CD1c-positive myeloid dendritic cell (primary cell): ENCODE data around the gene WDR90.

ENCODE experiments used
- DNase-seq: peaks from one replicate; pipeline ENCODE4 v3.0.0-alpha.2; 2016; ENCODE audit errors: extremely low spot score

Gene WDR90

DNA sequence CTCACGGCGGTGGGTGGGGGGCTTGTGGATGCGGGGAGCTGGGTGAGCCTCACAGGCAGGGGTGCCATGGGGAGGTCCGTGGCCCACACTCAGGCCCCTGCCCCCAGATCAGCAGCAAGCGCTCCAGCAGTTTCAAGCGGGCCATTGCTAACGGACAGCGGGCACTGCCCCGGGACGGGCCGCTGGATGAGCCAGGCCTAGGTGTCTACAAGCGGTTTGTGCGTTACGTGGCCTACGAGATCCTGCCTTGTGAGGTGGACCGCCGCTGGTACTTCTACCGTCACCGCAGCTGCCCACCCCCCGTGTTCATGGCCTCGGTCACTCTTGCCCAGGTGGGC is 27.4 kb downstream of the WDR90 start:
- DNase-seq, result no peak

DNA sequence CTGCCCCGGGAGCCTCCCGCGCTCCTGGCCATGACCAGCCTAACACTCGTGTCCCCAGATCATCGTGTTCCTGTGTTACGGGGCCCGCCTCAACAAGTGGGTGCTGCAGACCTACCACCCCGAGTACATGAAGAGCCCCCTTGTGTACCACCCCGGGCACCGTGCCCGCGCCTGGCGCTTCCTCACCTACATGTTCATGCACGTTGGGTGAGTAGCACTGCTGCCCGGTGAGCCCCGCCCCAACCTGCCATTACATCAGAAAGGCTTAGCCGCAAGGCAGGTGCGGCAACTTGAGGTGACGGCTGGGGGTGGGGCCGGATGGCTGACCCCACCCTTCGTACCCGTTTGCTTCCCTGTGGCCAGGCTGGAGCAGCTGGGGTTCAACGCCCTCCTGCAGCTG is 27.7 kb downstream of the WDR90 start:
- DNase-seq, result no peak

GRCh38 chr16:677316-678190 is 28.4 kb downstream of the WDR90 start:
- no peak for DNase-seq

GRCh38 chr16:678209-678857 is 29.2 kb downstream of the WDR90 start:
- no peak for DNase-seq

GRCh38 chr16:678858-679813 is 30.0 kb downstream of the WDR90 start:
- peak; percentile 57 for DNase-seq

GRCh38 chr16:679814-680624 is 30.9 kb downstream of the WDR90 start, which contains the start of gene STUB1:
TSS of gene STUB1 (plus strand) at chr16:680410. CDS start at chr16:680526, 116 bp downstream.
- DNase-seq, result peak; percentile 95

DNA sequence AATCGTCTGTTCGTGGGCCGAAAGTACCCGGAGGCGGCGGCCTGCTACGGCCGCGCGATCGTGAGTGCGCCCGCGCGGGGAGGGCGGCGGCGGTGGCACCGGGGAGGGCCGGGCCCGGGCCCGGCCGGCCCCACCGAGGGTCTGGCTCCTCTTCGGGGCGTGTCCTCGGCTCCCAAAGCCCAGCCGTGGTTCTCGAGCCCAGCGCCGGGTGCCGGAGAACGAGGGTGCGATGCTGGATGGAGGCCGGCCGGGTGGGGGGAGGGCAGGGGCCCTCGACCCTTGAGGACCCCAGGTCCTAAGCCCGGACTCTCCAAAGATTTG is 31.4 kb downstream of the WDR90 start:
- DNase-seq, result no peak

- peak; percentile 45 for DNase-seq
Measured at GRCh38 chr16:680967-681745, 32.0 kb downstream of the WDR90 start.

DNA sequence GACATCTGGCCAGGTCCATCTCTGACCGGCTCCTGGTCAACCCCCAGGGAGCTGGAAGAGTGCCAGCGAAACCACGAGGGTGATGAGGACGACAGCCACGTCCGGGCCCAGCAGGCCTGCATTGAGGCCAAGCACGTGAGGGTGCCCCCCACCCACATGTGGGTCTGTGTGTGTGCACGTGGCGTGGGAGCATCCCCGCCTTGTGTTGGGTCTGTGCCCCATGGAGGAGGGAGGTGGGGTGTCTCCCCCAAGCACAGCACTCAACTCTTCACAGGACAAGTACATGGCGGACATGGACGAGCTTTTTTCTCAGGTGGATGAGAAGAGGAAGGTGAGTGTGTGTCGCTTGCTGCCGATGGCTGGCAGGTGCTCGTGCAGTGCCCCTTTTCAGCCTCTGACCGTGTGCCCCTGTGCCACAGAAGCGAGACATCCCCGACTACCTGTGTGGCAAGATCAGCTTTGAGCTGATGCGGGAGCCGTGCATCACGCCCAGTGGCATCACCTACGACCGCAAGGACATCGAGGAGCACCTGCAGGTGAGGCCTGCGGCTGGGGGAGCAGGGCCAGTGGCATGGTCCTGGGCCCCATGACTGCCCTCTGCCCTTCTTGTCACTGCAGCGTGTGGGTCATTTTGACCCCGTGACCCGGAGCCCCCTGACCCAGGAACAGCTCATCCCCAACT is 32.7 kb downstream of the WDR90 start:
- DNase-seq, result no peak

- no peak for DNase-seq
Measured at GRCh38 chr16:682493-683395, 33.6 kb downstream of the WDR90 start.

- DNase-seq, result no peak
Measured at GRCh38 chr16:683396-684070, 34.4 kb downstream of the WDR90 start.

DNA sequence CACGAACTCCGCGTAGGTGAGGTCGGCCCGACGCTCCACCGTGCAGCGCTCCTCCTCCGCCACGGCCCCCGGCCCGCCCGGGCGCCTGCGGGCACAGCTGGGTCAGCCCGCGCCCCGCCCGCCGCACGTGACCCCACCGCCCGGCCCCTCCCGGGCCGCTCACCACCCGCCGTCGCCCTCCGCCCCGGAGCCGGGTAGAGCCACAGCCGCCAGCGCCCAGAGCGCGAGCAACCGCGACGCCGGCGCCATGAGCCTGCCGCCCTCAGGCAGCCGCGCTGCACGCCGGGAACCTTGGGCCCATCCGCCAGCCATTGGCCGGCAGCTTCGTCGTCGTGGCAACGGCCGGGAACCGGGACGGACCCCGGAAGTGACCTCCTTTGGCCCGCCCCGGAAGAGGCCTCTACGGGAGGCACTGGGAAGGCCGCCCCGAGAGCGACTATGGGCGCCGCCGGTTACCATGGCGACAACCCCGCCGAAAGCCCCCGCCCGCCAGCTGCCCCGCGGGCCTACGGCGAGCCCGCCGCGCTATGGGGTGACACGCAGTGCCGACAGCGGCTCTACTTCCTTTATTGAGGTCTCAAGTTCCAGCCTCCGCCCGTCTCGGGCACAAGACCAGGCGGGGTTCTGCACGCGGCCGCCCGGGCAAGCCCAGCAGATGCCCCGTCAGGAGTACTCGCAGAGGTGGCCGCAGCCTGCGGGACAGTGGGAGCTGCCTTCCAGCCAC is 35.1 kb downstream of the WDR90 start, which contains the start of gene JMJD8:
TSS of gene JMJD8 (minus strand) at position 264 of the 724 bp plus-strand sequence. CDS start at position 249, 15 bp downstream.
- peak; percentile 98 for DNase-seq

- no peak for DNase-seq
Measured at GRCh38 chr16:684961-685696, 36.0 kb downstream of the WDR90 start.

GRCh38 chr16:685967-686366 is 36.8 kb downstream of the WDR90 start:
- DNase-seq, result peak; percentile 32

DNA sequence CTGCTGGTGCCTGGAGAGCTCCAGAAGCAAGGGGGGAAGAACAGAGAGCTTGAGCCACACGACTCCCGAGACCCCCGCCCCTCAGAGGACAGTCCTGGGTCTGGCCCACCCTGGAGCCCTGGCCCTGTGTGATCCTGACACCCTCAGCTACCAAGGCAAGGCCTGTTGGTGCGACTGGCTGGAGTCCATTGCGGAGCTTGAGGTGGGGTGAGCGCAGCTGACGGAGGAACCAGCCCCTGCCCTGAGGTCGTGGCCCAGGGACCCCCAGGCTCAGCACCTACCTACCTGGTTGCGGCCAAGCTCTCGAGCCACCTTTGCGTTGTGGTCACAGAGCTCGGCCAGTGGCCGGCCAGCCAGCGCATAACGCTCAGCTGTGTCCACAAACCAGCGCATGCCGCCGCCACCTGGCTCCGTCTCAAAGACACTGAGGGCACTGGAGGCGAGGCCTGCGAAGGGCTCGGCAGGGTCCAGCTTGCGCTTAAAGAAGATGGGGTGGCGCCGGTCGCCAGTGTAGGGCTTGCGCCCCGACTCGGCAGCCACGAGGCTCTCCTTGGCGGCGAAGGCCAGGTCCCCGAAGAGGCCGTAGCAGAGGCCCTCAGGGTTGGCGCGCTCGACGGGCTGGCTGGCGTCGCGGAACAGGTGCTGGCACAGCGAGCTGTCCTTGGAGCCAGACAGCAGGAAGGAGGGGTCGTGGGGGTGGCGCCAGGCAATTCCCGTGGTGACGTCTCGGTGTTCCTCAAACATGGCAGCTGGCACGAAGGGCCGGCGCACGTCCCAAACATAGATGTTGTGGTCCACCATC is 37.5 kb downstream of the WDR90 start:
- no peak for DNase-seq

- DNase-seq, result no peak
Measured at GRCh38 chr16:687499-687898, 38.3 kb downstream of the WDR90 start.
